Activated CD4-positive, alpha-beta memory T cell treated with anti-CD3 and anti-CD28 coated beads, Interleukin-2, amount 10 ng/mL, durations not matched to agents 7 days and 5 days (primary cell): ENCODE results near the gene PTPRM. TPM values are rescaled to one million over a fixed set of nuclear protein-coding genes. Genes with fewer than 3 reads are reported as not detected.

ENCODE experiments used
- CTCF ChIA-PET: fragments of 350-600 bp; sonication (Branson Sonifier 250); formaldehyde crosslinking; loops from one replicate; lab custom pipeline; 2021; ENCODE audit warnings: antibody characterized with exemption, inconsistent platforms; lab: Charles Lee
- POLR2A ChIA-PET: fragments of 350-600 bp; sonication (Branson Sonifier 250); formaldehyde crosslinking; loops from one replicate; lab custom pipeline; 2021; ENCODE audit warnings: antibody characterized with exemption; lab: Charles Lee
- DNase-seq: peaks from one replicate; pipeline ENCODE4 v3.0.0-alpha.2; 2020
- H3K27ac Mint-ChIP-seq: one replicate; pipeline ENCODE4 v1.8.0; 2021; ENCODE audit warnings: mild to moderate bottlenecking, mixed read lengths
- H3K27me3 Mint-ChIP-seq: one replicate; pipeline ENCODE4 v1.8.0; 2021; ENCODE audit warnings: mixed read lengths
- H3K36me3 Mint-ChIP-seq: one replicate; pipeline ENCODE4 v1.8.0; 2021; ENCODE audit warnings: low read depth, mixed read lengths
- H3K4me1 Mint-ChIP-seq: one replicate; pipeline ENCODE4 v1.8.0; 2021; ENCODE audit warnings: mixed read lengths
- H3K4me3 Mint-ChIP-seq: one replicate; pipeline ENCODE4 v1.8.0; 2021; ENCODE audit warnings: mild to moderate bottlenecking, mixed read lengths
- H3K9me3 Mint-ChIP-seq: one replicate; pipeline ENCODE4 v1.8.0; 2021; ENCODE audit warnings: mixed read lengths
- total RNA-seq, 2 experiments: library from RNA; stranded (reverse); gene quantifications; one replicate each; pipeline ENCODE4 v1.2.3, GENCODE V29; 2021

PTPRM gene
- total RNA-seq, 2 experiments from 2014 or later = 9.3 to 12.3 TPM

GRCh38 chr18:7931763-7932162 lies 364.6 kb downstream of the PTPRM start:
- Mint-ChIP-seq H3K4me3 (no peak overlapping the region), H3K4me1 (no peaks in the 10 kb centered on the region), H3K27ac (no peak overlapping the region), H3K27me3 (no peaks in the 10 kb centered on the region), H3K9me3 (no peaks in the 10 kb centered on the region), H3K36me3 (no peaks in the 10 kb centered on the region)
- no peak for DNase-seq
- ChIA-PET CTCF (no interaction called here), POLR2A (no interaction called here)

GRCh38 chr18:7937268-7937667 lies 370.2 kb downstream of the PTPRM start:
- H3K9me3 Mint-ChIP-seq = peaks cover 3% of the 10 kb centered on the region

GRCh38 chr18:7939521-7939920 lies 372.4 kb downstream of the PTPRM start:
- no peak overlapping the region for H3K27ac Mint-ChIP-seq
- no peaks in the 10 kb centered on the region for H3K36me3 Mint-ChIP-seq
- H3K9me3 Mint-ChIP-seq = peaks cover 5% of the 10 kb centered on the region
- ChIA-PET CTCF (no interaction called here), POLR2A (no interaction called here)
- no peaks in the 10 kb centered on the region for H3K27me3 Mint-ChIP-seq
- no peak overlapping the region for H3K4me3 Mint-ChIP-seq
- no peaks in the 10 kb centered on the region for H3K4me1 Mint-ChIP-seq
- DNase-seq = no peak

More at GRCh38 chr18:7937268-7937667, 370.2 kb downstream of the PTPRM start:
- ChIA-PET POLR2A (no interaction called here), CTCF (no interaction called here)
- DNase-seq = no peak
- no peaks in the 10 kb centered on the region for H3K27me3 Mint-ChIP-seq
- H3K4me1 Mint-ChIP-seq = no peaks in the 10 kb centered on the region
- no peak overlapping the region for H3K27ac Mint-ChIP-seq
- H3K36me3 Mint-ChIP-seq = no peaks in the 10 kb centered on the region
- no peak overlapping the region for H3K4me3 Mint-ChIP-seq

GRCh38 chr18:7940379-7940778 lies 373.3 kb downstream of the PTPRM start:
- no peaks in the 10 kb centered on the region for H3K27me3 Mint-ChIP-seq
- H3K4me1 Mint-ChIP-seq = no peaks in the 10 kb centered on the region
- H3K36me3 Mint-ChIP-seq = no peaks in the 10 kb centered on the region
- CTCF ChIA-PET = no interaction called here
- POLR2A ChIA-PET = no interaction called here
- H3K9me3 Mint-ChIP-seq = peaks cover 5% of the 10 kb centered on the region
- DNase-seq = no peak
- H3K4me3 Mint-ChIP-seq = no peak overlapping the region
- no peak overlapping the region for H3K27ac Mint-ChIP-seq

- CTCF ChIA-PET = no interaction called here
- H3K4me3 Mint-ChIP-seq = no peak overlapping the region
These were observed 373.9 kb downstream of the PTPRM start for GRCh38 chr18:7940971-7941370.

GRCh38 chr18:7941533-7941932 lies 374.4 kb downstream of the PTPRM start:
- Mint-ChIP-seq H3K4me1 (peaks cover 3% of the 10 kb centered on the region), H3K27ac (no peak overlapping the region), H3K36me3 (no peaks in the 10 kb centered on the region), H3K27me3 (no peaks in the 10 kb centered on the region), H3K4me3 (no peak overlapping the region), H3K9me3 (peaks cover 5% of the 10 kb centered on the region)
- ChIA-PET CTCF (no interaction called here), POLR2A (no interaction called here)
- no peak for DNase-seq

More at GRCh38 chr18:7940971-7941370, 373.9 kb downstream of the PTPRM start:
- Mint-ChIP-seq H3K36me3 (no peaks in the 10 kb centered on the region), H3K9me3 (peaks cover 5% of the 10 kb centered on the region), H3K27ac (no peak overlapping the region), H3K27me3 (no peaks in the 10 kb centered on the region), H3K4me1 (no peaks in the 10 kb centered on the region)
- no peak for DNase-seq
- POLR2A ChIA-PET = no interaction called here

GRCh38 chr18:7945882-7946281 lies 378.8 kb downstream of the PTPRM start:
- POLR2A ChIA-PET = no interaction called here
- CTCF ChIA-PET = no interaction called here
- Mint-ChIP-seq H3K27me3 (no peaks in the 10 kb centered on the region), H3K9me3 (peaks cover 3% of the 10 kb centered on the region), H3K4me1 (peaks cover 12% of the 10 kb centered on the region), H3K27ac (no peak overlapping the region), H3K36me3 (no peaks in the 10 kb centered on the region), H3K4me3 (no peak overlapping the region)
- no peak for DNase-seq

GRCh38 chr18:7946734-7947377 lies 379.7 kb downstream of the PTPRM start:
- Mint-ChIP-seq H3K27ac (peak overlapping the region; percentile 21), H3K9me3 (peaks cover 3% of the 10 kb centered on the region), H3K27me3 (no peaks in the 10 kb centered on the region), H3K4me3 (peak overlapping the region; percentile 67), H3K36me3 (no peaks in the 10 kb centered on the region), H3K4me1 (peaks cover 14% of the 10 kb centered on the region)
- POLR2A ChIA-PET = no interaction called here
- CTCF ChIA-PET = interaction anchor here (1.2 kb wide), 1 partner anchor 12 kb away, joined by 7 read pairs; no protein-coding TSS in a partner anchor
- DNase-seq = no peak

- no peak for DNase-seq
- no peaks in the 10 kb centered on the region for H3K36me3 Mint-ChIP-seq
- POLR2A ChIA-PET = no interaction called here
- CTCF ChIA-PET = interaction anchor here (1.2 kb wide), 1 partner anchor 9 kb away, joined by 3 read pairs; no protein-coding TSS in a partner anchor
- H3K27me3 Mint-ChIP-seq = no peaks in the 10 kb centered on the region
- H3K27ac Mint-ChIP-seq = peak overlapping the region; percentile 52
- H3K4me1 Mint-ChIP-seq = peaks cover 31% of the 10 kb centered on the region
- H3K9me3 Mint-ChIP-seq = no peaks in the 10 kb centered on the region
- H3K4me3 Mint-ChIP-seq = no peak overlapping the region
These were observed 383.4 kb downstream of the PTPRM start for GRCh38 chr18:7950380-7951136.

GRCh38 chr18:7953095-7953958 lies 386.2 kb downstream of the PTPRM start:
- CTCF ChIA-PET = no interaction called here
- POLR2A ChIA-PET = no interaction called here
- Mint-ChIP-seq H3K9me3 (peaks cover 4% of the 10 kb centered on the region), H3K36me3 (no peaks in the 10 kb centered on the region), H3K4me3 (peak overlapping the region; percentile 56), H3K27me3 (no peaks in the 10 kb centered on the region), H3K27ac (peak overlapping the region; percentile 81), H3K4me1 (peaks cover 46% of the 10 kb centered on the region)
- no peak for DNase-seq

- no peaks in the 10 kb centered on the region for H3K36me3 Mint-ChIP-seq
- H3K27me3 Mint-ChIP-seq = no peaks in the 10 kb centered on the region
- peaks cover 4% of the 10 kb centered on the region for H3K9me3 Mint-ChIP-seq
- H3K27ac Mint-ChIP-seq = peak overlapping the region; percentile 81
- H3K4me1 Mint-ChIP-seq = peaks cover 51% of the 10 kb centered on the region
- ChIA-PET CTCF (no interaction called here), POLR2A (no interaction called here)
- no peak for DNase-seq
- H3K4me3 Mint-ChIP-seq = peak overlapping the region; percentile 56
These were observed 387.1 kb downstream of the PTPRM start for GRCh38 chr18:7954238-7954637.

GRCh38 chr18:7955175-7955574 lies 388.1 kb downstream of the PTPRM start:
- ChIA-PET CTCF (no interaction called here), POLR2A (no interaction called here)
- H3K27ac Mint-ChIP-seq = no peak overlapping the region
- peaks cover 54% of the 10 kb centered on the region for H3K4me1 Mint-ChIP-seq
- H3K4me3 Mint-ChIP-seq = no peak overlapping the region
- H3K9me3 Mint-ChIP-seq = peaks cover 4% of the 10 kb centered on the region
- no peaks in the 10 kb centered on the region for H3K36me3 Mint-ChIP-seq
- DNase-seq = no peak
- no peaks in the 10 kb centered on the region for H3K27me3 Mint-ChIP-seq

GRCh38 chr18:7957297-7957696 lies 390.2 kb downstream of the PTPRM start:
- POLR2A ChIA-PET = no interaction called here
- Mint-ChIP-seq H3K27ac (peak overlapping the region; percentile 88), H3K36me3 (no peaks in the 10 kb centered on the region), H3K4me3 (peak overlapping the region; percentile 61), H3K9me3 (peaks cover 4% of the 10 kb centered on the region), H3K4me1 (peaks cover 48% of the 10 kb centered on the region), H3K27me3 (no peaks in the 10 kb centered on the region)
- CTCF ChIA-PET = no interaction called here
- no peak for DNase-seq
